ENCODE data around the gene UBE2Z.
A peak's percentile ranks its signal among the peaks of the same experiment; 100 is the strongest.

Gene UBE2Z

GRCh38 chr17:48905987-48906515 lies 2.2 kb upstream of the UBE2Z start:
- Histone ChIP-seq H4K20me1 (ENCODE audit: insufficient read depth, low read length) (peaks cover 21% of the 10 kb centered on the region), H3K27me3 (ENCODE audit: insufficient read depth, low read length, poor library complexity) (no peaks in the 10 kb centered on the region), H3K4me3 (ENCODE audit: low read depth in 1 of 2, low read length in 2 of 2) (no peak overlapping the region), H3K9ac (ENCODE audit: low read depth, low read length) (no peak overlapping the region), H3K27ac (ENCODE audit: low read length) (no peak overlapping the region), H3K36me3 (ENCODE audit: insufficient read depth, low read length) (peaks cover 16% of the 10 kb centered on the region), H3K79me2 (ENCODE audit: insufficient read depth, low read length) (peaks cover 37% of the 10 kb centered on the region), H2AFZ (ENCODE audit: low read depth, low read length) (no peak overlapping the region), H3K9me3 (ENCODE audit: insufficient read depth, low read length, severe bottlenecking) (no peaks in the 10 kb centered on the region), H3K4me1 (ENCODE audit: insufficient read depth, low read length) (peaks cover 27% of the 10 kb centered on the region), H3K4me2 (ENCODE audit: insufficient read depth, low read length) (no peak overlapping the region)
- DNase-seq: no peak
- no peak for TF ChIP-seq EZH2 (IDR thresholded peaks at IDR 0.05; ENCODE audit: borderline replicate concordance, low read depth, low read length, severe bottlenecking)
- no peak for TF ChIP-seq CTCF (IDR thresholded peaks at IDR 0.05; ENCODE audit: borderline replicate concordance, extremely low read depth, low read length, poor library complexity, severe bottlenecking)
- ATAC-seq (ENCODE audit: insufficient read depth, low read depth): no peak

- H3K36me3 ChIP-seq (ENCODE audit: insufficient read depth, low read length): peaks cover 32% of the 10 kb centered on the region
- peaks cover 36% of the 10 kb centered on the region for H3K4me1 ChIP-seq (ENCODE audit: insufficient read depth, low read length)
- DNase-seq: no peak
- no peaks in the 10 kb centered on the region for H3K9me3 ChIP-seq (ENCODE audit: insufficient read depth, low read length, severe bottlenecking)
- H3K79me2 ChIP-seq (ENCODE audit: insufficient read depth, low read length): peaks cover 53% of the 10 kb centered on the region
- H3K4me2 ChIP-seq (ENCODE audit: insufficient read depth, low read length): peak overlapping the region; percentile 95
- peak overlapping the region; percentile 96 for H2AFZ ChIP-seq (ENCODE audit: low read depth, low read length)
- no peak for ATAC-seq (ENCODE audit: insufficient read depth, low read depth)
- no peak for TF ChIP-seq CTCF (IDR thresholded peaks at IDR 0.05; ENCODE audit: borderline replicate concordance, extremely low read depth, low read length, poor library complexity, severe bottlenecking)
- no peak for TF ChIP-seq EZH2 (IDR thresholded peaks at IDR 0.05; ENCODE audit: borderline replicate concordance, low read depth, low read length, severe bottlenecking)
- H3K4me3 ChIP-seq (ENCODE audit: low read depth in 1 of 2, low read length in 2 of 2): peak overlapping the region; percentile 38 to 97
- peaks cover 35% of the 10 kb centered on the region for H4K20me1 ChIP-seq (ENCODE audit: insufficient read depth, low read length)
- H3K27me3 ChIP-seq (ENCODE audit: insufficient read depth, low read length, poor library complexity): no peaks in the 10 kb centered on the region
- peak overlapping the region; percentile 96 for H3K27ac ChIP-seq (ENCODE audit: low read length)
- peak overlapping the region; percentile 73 for H3K9ac ChIP-seq (ENCODE audit: low read depth, low read length)
Observed at GRCh38 chr17:48907713-48908046, 527 bp upstream of the UBE2Z start.

- H3K9ac ChIP-seq (ENCODE audit: low read depth, low read length): peak overlapping the region; percentile 73
- peak overlapping the region; percentile 38 to 97; a peak in 3 of 4 replicates for H3K4me3 ChIP-seq (ENCODE audit: low read depth in 1 of 2, low read length in 2 of 2)
- peak overlapping the region; percentile 95 for H3K4me2 ChIP-seq (ENCODE audit: insufficient read depth, low read length)
- peaks cover 65% of the 10 kb centered on the region for H3K79me2 ChIP-seq (ENCODE audit: insufficient read depth, low read length)
- H3K27ac ChIP-seq (ENCODE audit: low read length): peak overlapping the region; percentile 96
- peak overlapping the region; percentile 96; the same call in 1 of the 2 replicates for H2AFZ ChIP-seq (ENCODE audit: low read depth, low read length)
- ATAC-seq (ENCODE audit: insufficient read depth, low read depth): peak; percentile 73
- peaks cover 44% of the 10 kb centered on the region for H3K36me3 ChIP-seq (ENCODE audit: insufficient read depth, low read length)
- DNase-seq: peak; percentile 98
- H3K27me3 ChIP-seq (ENCODE audit: insufficient read depth, low read length, poor library complexity): no peaks in the 10 kb centered on the region
- TF ChIP-seq EZH2 (IDR thresholded peaks at IDR 0.05; ENCODE audit: borderline replicate concordance, low read depth, low read length, severe bottlenecking) (no peak), CTCF (IDR thresholded peaks at IDR 0.05; ENCODE audit: borderline replicate concordance, extremely low read depth, low read length, poor library complexity, severe bottlenecking) (no peak)
- H3K9me3 ChIP-seq (ENCODE audit: insufficient read depth, low read length, severe bottlenecking): no peaks in the 10 kb centered on the region
- peaks cover 46% of the 10 kb centered on the region for H4K20me1 ChIP-seq (ENCODE audit: insufficient read depth, low read length)
- peaks cover 38% of the 10 kb centered on the region for H3K4me1 ChIP-seq (ENCODE audit: insufficient read depth, low read length)
Observed at GRCh38 chr17:48908853-48909394, 717 bp downstream of the UBE2Z start.

Data from DND-41 (cell line).